ENCODE results near the gene SND1. TPM values are rescaled to one million over a fixed set of nuclear protein-coding genes. Genes with fewer than 3 reads are reported as not detected.
"Not testable (repeated sequence)": the region's sequence is repeated elsewhere in the genome, so short reads cannot be mapped to it uniquely, and the experiment has no call there.

SND1 gene
- total RNA-seq, 1 experiment from 2014 or later, result 104 TPM

DNA sequence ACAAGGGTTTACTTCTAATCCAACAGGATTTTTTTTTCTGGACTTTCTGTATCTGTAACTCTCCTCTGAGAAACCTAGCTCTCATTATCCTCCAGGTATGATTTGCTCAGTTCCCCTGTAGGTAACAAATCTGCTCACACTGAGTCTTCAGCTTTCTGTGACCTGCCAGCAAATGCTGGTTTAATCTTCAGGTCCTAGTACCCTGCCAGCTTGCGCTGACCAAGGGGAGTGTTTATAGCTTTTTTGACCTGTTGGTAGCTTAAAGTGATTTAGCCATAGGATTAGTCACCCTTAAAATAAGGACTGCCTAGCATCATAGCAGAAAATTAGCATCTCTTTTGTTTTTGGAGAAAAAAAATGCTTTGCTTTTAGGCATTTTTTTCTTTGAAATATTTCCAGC is 22.4 kb downstream of the SND1 start:
- H4K20me1 ChIP-seq (ENCODE audit: insufficient read depth, low read depth, low read length), result 0 out of 2 replicates have a peak, but pooled peaks cover 6% of the 10 kb centered on the region
- no peak overlapping the region for H2AFZ ChIP-seq (ENCODE audit: low read length)
- H3K9ac ChIP-seq (ENCODE audit: low read length), result no peak overlapping the region
- H3K27me3 ChIP-seq (ENCODE audit: low read length), result no peaks in the 10 kb centered on the region
- no peak overlapping the region for H3K27ac ChIP-seq (ENCODE audit: low read length)
- no peak overlapping the region for H3K4me3 ChIP-seq (ENCODE audit: low read length)
- H3K9me2 ChIP-seq (replicated peaks; ENCODE audit: insufficient read depth, low read length), result no peaks in the 10 kb centered on the region
- no peak overlapping the region for H3K4me2 ChIP-seq (ENCODE audit: low read depth, low read length, poor library complexity, severe bottlenecking)
- peaks cover 46% of the 10 kb centered on the region for H3K36me3 ChIP-seq (ENCODE audit: insufficient read depth, low read length)
- H3K9me3 ChIP-seq (ENCODE audit: low read length), result peaks cover 16% of the 10 kb centered on the region
- no peaks in the 10 kb centered on the region for H3K4me1 ChIP-seq (ENCODE audit: low read length)
- peaks cover 98% of the 10 kb centered on the region for H3K79me2 ChIP-seq (ENCODE audit: low read length)
- DNase-seq, result no peak

DNA sequence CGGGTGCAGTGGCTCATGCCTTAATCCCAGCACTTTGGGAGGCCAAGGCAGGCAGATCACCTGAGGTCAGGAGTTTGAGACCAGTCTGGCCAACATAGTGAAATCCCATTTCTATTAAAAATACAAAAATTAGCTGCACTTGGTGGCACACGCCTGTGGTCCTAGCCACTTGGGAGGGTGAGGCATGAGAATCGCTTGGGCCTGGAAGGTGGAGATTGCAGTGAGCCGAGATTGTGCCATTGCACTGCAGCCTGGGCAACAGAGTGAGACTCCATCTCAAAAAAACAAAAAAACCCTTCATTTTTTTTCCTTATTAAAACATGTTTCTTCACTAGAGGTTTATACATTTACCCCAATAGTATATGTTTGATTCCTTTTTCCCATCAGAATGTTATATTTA is 22.9 kb downstream of the SND1 start:
- H3K9me2 ChIP-seq (replicated peaks; ENCODE audit: insufficient read depth, low read length); H3K27me3 ChIP-seq (ENCODE audit: low read length); H3K4me1 ChIP-seq (ENCODE audit: low read length); H2AFZ ChIP-seq (ENCODE audit: low read length); H4K20me1 ChIP-seq (ENCODE audit: insufficient read depth, low read depth, low read length); H3K4me3 ChIP-seq (ENCODE audit: low read length); DNase-seq; H3K9ac ChIP-seq (ENCODE audit: low read length); H3K27ac ChIP-seq (ENCODE audit: low read length); H3K4me2 ChIP-seq (ENCODE audit: low read depth, low read length, poor library complexity, severe bottlenecking): not testable (repeated sequence)
- Histone ChIP-seq H3K36me3 (ENCODE audit: insufficient read depth, low read length) (peaks cover 47% of the 10 kb centered on the region), H3K79me2 (ENCODE audit: low read length) (peaks cover 98% of the 10 kb centered on the region), H3K9me3 (ENCODE audit: low read length) (peaks cover 20% of the 10 kb centered on the region)

DNA sequence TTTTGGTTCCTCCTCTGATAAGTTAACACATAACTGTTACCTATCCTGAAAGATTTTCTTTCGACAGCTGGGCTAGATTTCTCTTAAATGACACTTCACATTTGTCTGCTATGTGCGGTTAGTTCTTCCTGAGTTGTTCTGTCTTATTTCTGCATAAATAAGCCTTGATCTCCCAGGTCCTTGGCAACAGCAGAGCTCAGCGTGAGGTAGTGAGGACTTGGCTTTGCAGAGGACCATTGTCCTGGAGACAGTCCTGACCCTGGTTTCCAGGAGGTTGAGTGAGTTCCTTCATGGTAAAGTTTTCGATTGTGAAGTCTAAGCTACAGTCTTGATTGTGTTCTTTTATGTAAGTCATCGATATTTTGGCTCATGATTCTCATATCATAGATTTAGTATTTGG is 23.7 kb downstream of the SND1 start:
- H4K20me1 ChIP-seq (ENCODE audit: insufficient read depth, low read depth, low read length), result 0 out of 2 replicates have a peak, but pooled peaks cover 3% of the 10 kb centered on the region
- H3K9me2 ChIP-seq (replicated peaks; ENCODE audit: insufficient read depth, low read length), result no peaks in the 10 kb centered on the region
- peaks cover 97% of the 10 kb centered on the region for H3K79me2 ChIP-seq (ENCODE audit: low read length)

DNA sequence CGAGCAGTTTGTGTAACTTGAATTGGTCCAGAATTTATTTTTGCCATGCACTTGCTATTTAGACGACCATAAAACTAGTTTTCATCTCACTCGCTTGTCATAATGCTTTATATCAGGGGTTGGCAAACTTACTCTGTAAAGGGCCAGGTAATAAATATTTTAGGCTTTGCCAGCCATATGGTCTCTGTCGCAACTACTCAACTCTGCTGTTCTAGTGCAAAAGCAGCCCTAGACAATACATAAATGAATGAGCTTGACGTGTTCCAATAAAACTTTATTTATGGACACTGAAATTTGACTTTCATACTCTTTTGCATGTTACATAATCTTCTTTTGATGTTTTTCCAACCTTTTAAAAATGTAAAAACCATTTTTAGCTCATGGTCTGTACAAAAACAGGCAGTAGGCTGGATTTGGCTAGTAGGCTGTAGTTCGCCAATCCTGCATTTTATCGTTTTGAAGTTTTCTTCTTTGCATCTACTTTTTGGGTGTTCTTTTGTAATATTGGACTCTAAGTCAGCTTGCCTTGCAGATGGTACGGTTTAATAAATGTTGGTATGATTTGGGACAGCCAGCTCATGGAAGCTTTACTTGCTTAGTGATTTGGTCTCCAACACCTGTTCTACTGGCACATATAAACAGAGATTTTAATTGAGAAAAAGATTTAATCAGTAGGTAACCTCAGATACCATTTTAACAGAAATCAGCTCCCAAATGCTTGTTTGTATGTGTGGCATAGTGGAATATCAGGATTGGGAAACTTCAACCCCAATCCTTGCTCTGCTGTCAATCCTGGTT is 25.6 kb downstream of the SND1 start:
- Histone ChIP-seq H4K20me1 (ENCODE audit: insufficient read depth, low read depth, low read length) (peaks cover 4% of the 10 kb centered on the region; the same call in 1 of the 2 replicates), H3K9me2 (replicated peaks; ENCODE audit: insufficient read depth, low read length) (no peaks in the 10 kb centered on the region), H3K36me3 (ENCODE audit: insufficient read depth, low read length) (peaks cover 51% of the 10 kb centered on the region), H3K9me3 (ENCODE audit: low read length) (peaks cover 20% of the 10 kb centered on the region), H3K4me3 (ENCODE audit: low read length) (no peak overlapping the region), H3K27ac (ENCODE audit: low read length) (no peak overlapping the region), H3K4me1 (ENCODE audit: low read length) (peaks cover 9% of the 10 kb centered on the region), H3K9ac (ENCODE audit: low read length) (no peak overlapping the region), H3K27me3 (ENCODE audit: low read length) (no peaks in the 10 kb centered on the region), H2AFZ (ENCODE audit: low read length) (no peak overlapping the region), H3K79me2 (ENCODE audit: low read length) (peaks cover 97% of the 10 kb centered on the region), H3K4me2 (ENCODE audit: low read depth, low read length, poor library complexity, severe bottlenecking) (no peak overlapping the region)
- no peak for DNase-seq

More for the DNA sequence above, 23.7 kb downstream of the SND1 start:
- H3K4me1 ChIP-seq (ENCODE audit: low read length), result no peaks in the 10 kb centered on the region
- H3K4me2 ChIP-seq (ENCODE audit: low read depth, low read length, poor library complexity, severe bottlenecking), result no peak overlapping the region
- no peak overlapping the region for H3K4me3 ChIP-seq (ENCODE audit: low read length)
- H3K36me3 ChIP-seq (ENCODE audit: insufficient read depth, low read length), result peaks cover 48% of the 10 kb centered on the region
- no peaks in the 10 kb centered on the region for H3K27me3 ChIP-seq (ENCODE audit: low read length)
- peaks cover 20% of the 10 kb centered on the region for H3K9me3 ChIP-seq (ENCODE audit: low read length)
- H3K27ac ChIP-seq (ENCODE audit: low read length), result no peak overlapping the region
- H3K9ac ChIP-seq (ENCODE audit: low read length), result no peak overlapping the region
- DNase-seq, result no peak
- no peak overlapping the region for H2AFZ ChIP-seq (ENCODE audit: low read length)

DNA sequence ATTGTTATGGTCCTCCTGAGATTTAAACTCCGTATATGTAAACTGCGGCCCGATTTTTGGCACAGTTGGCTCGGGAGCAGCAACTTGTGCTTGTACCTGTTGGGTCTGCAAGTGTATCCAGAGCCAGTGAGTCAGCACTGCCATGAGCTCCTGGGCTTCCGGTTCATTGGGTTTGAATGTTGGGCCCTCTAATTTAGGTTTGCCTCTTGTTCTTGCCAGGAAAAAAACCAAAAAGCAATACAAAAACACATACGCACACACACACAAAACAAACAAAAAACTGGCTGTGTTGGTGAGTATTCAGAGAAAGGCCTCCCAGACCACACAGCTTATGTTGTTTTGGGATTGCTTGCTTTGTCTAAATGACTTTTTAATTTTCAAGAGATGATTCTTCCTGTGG is 26.3 kb downstream of the SND1 start:
- H3K9ac ChIP-seq (ENCODE audit: low read length), result no peak overlapping the region
- H4K20me1 ChIP-seq (ENCODE audit: insufficient read depth, low read depth, low read length), result peaks cover 9% of the 10 kb centered on the region; the same call in 1 of the 2 replicates
- no peak for DNase-seq

DNA sequence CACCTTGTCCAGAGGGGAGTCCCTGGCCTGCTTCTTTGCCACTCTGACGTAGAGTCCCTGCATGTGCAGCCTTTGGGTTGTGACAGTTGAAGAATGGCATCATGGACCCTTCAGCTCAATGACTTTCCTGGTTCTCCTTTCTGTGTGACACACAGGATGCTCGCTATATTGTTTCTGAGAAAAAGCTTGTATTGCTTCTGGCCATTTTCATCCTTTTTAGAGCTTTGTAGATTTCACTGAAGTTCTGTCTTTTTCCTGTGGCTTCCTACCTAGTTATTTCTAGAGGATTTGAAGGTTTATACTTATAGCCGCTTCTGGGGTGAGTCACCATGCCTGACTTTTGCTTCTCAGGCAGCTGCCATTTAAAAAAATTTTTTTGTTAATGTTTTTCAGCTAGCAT is 27.0 kb downstream of the SND1 start:
- no peaks in the 10 kb centered on the region for H3K27me3 ChIP-seq (ENCODE audit: low read length)
- no peak overlapping the region for H3K9ac ChIP-seq (ENCODE audit: low read length)
- no peaks in the 10 kb centered on the region for H3K9me2 ChIP-seq (replicated peaks; ENCODE audit: insufficient read depth, low read length)
- H2AFZ ChIP-seq (ENCODE audit: low read length), result no peak overlapping the region
- peaks cover 15% of the 10 kb centered on the region; the same call in 1 of the 2 replicates for H4K20me1 ChIP-seq (ENCODE audit: insufficient read depth, low read depth, low read length)
- H3K27ac ChIP-seq (ENCODE audit: low read length), result no peak overlapping the region
- no peak for DNase-seq
- H3K4me1 ChIP-seq (ENCODE audit: low read length), result peaks cover 21% of the 10 kb centered on the region
- peaks cover 99% of the 10 kb centered on the region for H3K79me2 ChIP-seq (ENCODE audit: low read length)
- no peak overlapping the region for H3K4me3 ChIP-seq (ENCODE audit: low read length)
- peaks cover 51% of the 10 kb centered on the region for H3K36me3 ChIP-seq (ENCODE audit: insufficient read depth, low read length)
- H3K9me3 ChIP-seq (ENCODE audit: low read length), result peaks cover 20% of the 10 kb centered on the region
- no peak overlapping the region for H3K4me2 ChIP-seq (ENCODE audit: low read depth, low read length, poor library complexity, severe bottlenecking)

More for the DNA sequence above, 26.3 kb downstream of the SND1 start:
- H2AFZ ChIP-seq (ENCODE audit: low read length), result no peak overlapping the region
- no peak overlapping the region for H3K4me3 ChIP-seq (ENCODE audit: low read length)
- no peak overlapping the region for H3K4me2 ChIP-seq (ENCODE audit: low read depth, low read length, poor library complexity, severe bottlenecking)
- H3K27me3 ChIP-seq (ENCODE audit: low read length), result no peaks in the 10 kb centered on the region
- H3K9me3 ChIP-seq (ENCODE audit: low read length), result peaks cover 20% of the 10 kb centered on the region
- H3K79me2 ChIP-seq (ENCODE audit: low read length), result peaks cover 99% of the 10 kb centered on the region
- no peaks in the 10 kb centered on the region for H3K9me2 ChIP-seq (replicated peaks; ENCODE audit: insufficient read depth, low read length)
- peaks cover 15% of the 10 kb centered on the region for H3K4me1 ChIP-seq (ENCODE audit: low read length)
- peaks cover 51% of the 10 kb centered on the region for H3K36me3 ChIP-seq (ENCODE audit: insufficient read depth, low read length)
- H3K27ac ChIP-seq (ENCODE audit: low read length), result no peak overlapping the region

DNA sequence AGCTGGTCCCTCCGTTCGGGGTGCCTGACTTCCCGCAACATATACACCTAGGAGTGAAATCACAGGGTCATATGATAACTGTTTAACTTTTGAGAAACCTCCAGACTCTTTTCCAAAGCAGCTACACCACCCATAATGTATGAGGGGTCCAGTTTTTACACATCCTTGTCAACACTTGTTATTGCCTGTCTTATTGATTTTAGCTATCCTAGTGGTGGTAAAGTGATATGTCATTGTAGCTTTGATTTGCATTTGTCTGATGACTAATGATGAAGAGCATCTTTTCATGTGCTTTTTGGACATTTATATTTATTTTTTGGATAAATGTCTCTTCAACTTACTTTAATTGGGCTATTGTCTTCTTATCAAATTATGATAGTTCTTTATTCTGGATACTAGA is 29.0 kb downstream of the SND1 start:
- Histone ChIP-seq H3K4me1 (ENCODE audit: low read length) (peaks cover 36% of the 10 kb centered on the region), H4K20me1 (ENCODE audit: insufficient read depth, low read depth, low read length) (peaks cover 26% of the 10 kb centered on the region), H3K9ac (ENCODE audit: low read length) (no peak overlapping the region), H2AFZ (ENCODE audit: low read length) (no peak overlapping the region), H3K9me3 (ENCODE audit: low read length) (peaks cover 20% of the 10 kb centered on the region), H3K4me3 (ENCODE audit: low read length) (no peak overlapping the region), H3K27ac (ENCODE audit: low read length) (no peak overlapping the region), H3K4me2 (ENCODE audit: low read depth, low read length, poor library complexity, severe bottlenecking) (no peak overlapping the region), H3K36me3 (ENCODE audit: insufficient read depth, low read length) (peaks cover 41% of the 10 kb centered on the region), H3K9me2 (replicated peaks; ENCODE audit: insufficient read depth, low read length) (no peaks in the 10 kb centered on the region), H3K79me2 (ENCODE audit: low read length) (peaks cover 99% of the 10 kb centered on the region), H3K27me3 (ENCODE audit: low read length) (no peaks in the 10 kb centered on the region)
- DNase-seq, result no peak

DNA sequence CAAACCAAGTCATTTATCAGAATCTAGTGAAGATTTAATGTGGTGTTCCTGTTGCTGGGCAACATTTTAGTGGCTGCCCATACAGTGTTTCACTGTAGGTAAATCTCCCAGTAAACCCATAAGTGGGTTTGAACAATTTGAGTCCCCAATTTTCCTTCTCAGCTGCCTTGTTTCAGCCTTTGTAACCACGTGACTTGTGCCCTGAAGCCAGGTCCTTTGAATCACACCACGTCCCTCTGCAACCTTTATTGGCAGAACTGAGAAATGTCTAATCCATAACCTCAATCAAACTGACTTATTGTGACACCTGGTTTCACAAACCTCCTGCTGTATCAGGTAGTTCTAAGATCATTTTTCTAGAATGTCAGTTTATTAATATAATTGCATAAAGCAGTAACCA is 30.1 kb downstream of the SND1 start:
- peaks cover 27% of the 10 kb centered on the region for H4K20me1 ChIP-seq (ENCODE audit: insufficient read depth, low read depth, low read length)

More for the DNA sequence above, 30.1 kb downstream of the SND1 start:
- H3K9ac ChIP-seq (ENCODE audit: low read length), result no peak overlapping the region
- no peaks in the 10 kb centered on the region for H3K27me3 ChIP-seq (ENCODE audit: low read length)
- H3K9me2 ChIP-seq (replicated peaks; ENCODE audit: insufficient read depth, low read length), result no peaks in the 10 kb centered on the region
- no peak for DNase-seq
- H3K79me2 ChIP-seq (ENCODE audit: low read length), result peaks cover 99% of the 10 kb centered on the region
- H3K4me1 ChIP-seq (ENCODE audit: low read length), result peaks cover 36% of the 10 kb centered on the region
- peaks cover 20% of the 10 kb centered on the region for H3K9me3 ChIP-seq (ENCODE audit: low read length)
- H3K4me2 ChIP-seq (ENCODE audit: low read depth, low read length, poor library complexity, severe bottlenecking), result no peak overlapping the region
- no peak overlapping the region for H3K27ac ChIP-seq (ENCODE audit: low read length)
- no peak overlapping the region for H2AFZ ChIP-seq (ENCODE audit: low read length)
- H3K36me3 ChIP-seq (ENCODE audit: insufficient read depth, low read length), result peaks cover 38% of the 10 kb centered on the region
- no peak overlapping the region for H3K4me3 ChIP-seq (ENCODE audit: low read length)
